ENCODE data around the gene ETV3.

GRCh38 chr1:157138220-157139051, at the start of gene ETV3:
- TF ChIP-seq CTCF (IDR thresholded peaks at IDR 0.05): no peak
- TF ChIP-seq EZH2 (IDR thresholded peaks at IDR 0.05): peak; percentile 54
